Measurements from ENCODE around the gene C1orf56.

Gene C1orf56, protein sequence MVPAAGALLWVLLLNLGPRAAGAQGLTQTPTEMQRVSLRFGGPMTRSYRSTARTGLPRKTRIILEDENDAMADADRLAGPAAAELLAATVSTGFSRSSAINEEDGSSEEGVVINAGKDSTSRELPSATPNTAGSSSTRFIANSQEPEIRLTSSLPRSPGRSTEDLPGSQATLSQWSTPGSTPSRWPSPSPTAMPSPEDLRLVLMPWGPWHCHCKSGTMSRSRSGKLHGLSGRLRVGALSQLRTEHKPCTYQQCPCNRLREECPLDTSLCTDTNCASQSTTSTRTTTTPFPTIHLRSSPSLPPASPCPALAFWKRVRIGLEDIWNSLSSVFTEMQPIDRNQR

DNA sequence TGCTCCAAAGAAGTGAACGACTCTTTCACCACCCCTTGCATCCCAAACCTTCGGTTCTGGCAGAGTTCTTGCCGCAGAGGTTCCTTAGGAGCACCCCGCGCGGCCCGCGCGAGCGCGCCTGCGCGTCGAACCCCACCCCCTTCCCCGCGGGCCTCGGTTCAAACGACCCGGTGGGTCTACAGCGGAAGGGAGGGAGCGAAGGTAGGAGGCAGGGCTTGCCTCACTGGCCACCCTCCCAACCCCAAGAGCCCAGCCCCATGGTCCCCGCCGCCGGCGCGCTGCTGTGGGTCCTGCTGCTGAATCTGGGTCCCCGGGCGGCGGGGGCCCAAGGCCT is at the start of gene C1orf56:
Gene C1orf56, plus strand, starts transcription at position 161 of the 334 bp plus-strand sequence. Its CDS starts 97 bp downstream, at position 258.
- DNase-seq = peak; percentile 70

DNA sequence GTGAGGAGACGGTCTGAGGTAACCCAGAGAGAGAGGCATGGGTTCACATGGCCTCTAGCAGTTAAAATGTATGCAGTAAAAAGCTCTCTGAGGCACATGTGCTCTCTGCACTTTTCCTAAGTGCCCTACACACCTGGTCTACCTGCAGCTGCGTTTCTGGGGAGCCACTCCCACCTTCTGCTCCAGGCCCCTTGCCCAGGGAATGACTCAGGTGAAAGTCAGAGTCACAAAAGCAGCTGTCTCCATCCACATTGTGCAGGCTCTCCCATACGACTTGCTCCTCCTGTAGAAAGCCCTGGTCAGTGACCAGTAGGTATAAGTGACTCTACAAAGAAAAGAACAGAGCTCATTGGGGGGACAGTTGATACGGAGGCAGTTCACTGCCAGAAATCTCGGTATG is 49.6 kb upstream of the C1orf56 start:
- no peak for DNase-seq

- DNase-seq = peak; percentile 76
Measured at GRCh38 chr1:150999051-150999674, 48.4 kb upstream of the C1orf56 start.

DNA sequence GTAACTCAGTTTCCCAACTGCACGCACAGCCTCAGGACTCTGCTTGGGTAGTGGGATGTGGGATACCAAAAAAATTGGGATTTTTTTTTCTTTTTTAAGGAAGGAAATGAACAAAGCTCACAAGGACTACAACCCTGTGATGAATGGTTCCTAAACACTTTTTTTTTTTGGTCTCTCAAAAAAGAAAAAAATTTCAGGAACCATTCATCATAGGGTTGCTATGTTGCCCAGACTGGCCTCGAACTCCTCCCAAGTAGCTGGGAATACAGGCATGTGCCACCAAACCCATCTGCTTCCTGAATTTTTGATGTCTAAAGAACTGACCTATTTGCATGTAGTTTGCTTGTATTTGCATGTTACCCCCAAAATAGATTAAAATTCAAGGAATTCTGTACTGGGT is 47.6 kb upstream of the C1orf56 start:
- DNase-seq = no peak

DNA sequence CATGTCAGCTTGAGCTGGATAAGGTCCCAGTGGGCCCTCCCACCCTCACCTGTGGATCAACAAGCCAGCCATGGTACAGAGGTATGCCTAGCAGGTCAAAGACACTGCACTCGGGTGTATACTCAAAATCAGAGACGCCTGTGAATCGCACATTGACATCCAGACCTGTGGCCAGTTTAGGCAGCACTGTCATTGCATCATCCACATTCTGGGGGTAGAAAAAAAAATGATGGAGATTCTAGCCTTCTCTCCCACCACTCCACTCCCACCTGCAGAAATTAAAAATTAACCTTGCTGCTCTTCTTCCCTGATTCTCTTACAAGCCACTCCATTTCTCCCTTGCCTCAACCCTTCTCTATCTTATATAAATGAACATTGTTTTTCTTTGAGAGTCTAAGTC is 47.1 kb upstream of the C1orf56 start:
- DNase-seq = no peak

GRCh38 chr1:151001602-151002001 is 45.9 kb upstream of the C1orf56 start:
- no peak for DNase-seq

DNA sequence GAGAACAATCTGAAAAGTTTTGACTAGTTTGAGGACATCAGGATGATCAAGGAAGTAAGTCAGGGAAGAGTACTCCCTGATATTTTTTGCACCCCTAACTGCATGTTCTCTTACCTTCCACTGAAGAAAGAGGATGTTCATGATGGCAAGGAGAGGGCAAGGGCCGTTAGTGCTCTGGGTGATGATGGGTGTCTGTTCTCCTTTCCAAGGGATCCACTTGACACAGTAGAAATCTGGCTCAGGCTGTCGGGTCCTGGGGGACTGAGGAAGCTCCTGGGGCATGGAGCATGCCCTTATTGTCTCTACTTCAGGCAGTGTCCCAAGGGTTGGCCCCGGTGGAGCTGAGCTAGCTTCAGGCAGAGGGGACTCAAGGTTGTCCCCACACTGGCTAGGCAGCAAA is 45.5 kb upstream of the C1orf56 start:
- no peak for DNase-seq

DNA sequence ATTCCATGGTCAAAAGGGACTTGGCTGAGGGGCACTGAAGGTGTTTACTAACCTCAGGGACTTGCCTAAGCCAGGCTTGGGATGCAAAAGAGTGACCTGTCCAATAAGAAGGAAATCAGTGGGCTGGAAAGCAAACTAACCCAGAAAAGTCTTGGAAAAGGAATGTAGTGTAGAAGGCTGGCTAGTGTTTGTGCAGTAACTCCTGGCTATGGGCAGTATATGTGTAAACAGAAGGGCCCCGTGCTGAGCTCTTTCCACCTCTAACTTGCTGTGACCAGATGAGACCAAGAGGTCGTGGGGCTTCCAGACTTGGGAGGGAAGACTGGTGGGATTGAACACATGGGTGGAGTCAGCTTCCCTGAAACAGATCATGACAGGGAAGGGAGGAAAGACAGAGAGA is 44.9 kb upstream of the C1orf56 start:
- no peak for DNase-seq

- DNase-seq = peak; percentile 61
Measured at GRCh38 chr1:151003180-151003579, 44.4 kb upstream of the C1orf56 start.

GRCh38 chr1:151005729-151006319 is 41.7 kb upstream of the C1orf56 start:
- DNase-seq = peak; percentile 28

DNA sequence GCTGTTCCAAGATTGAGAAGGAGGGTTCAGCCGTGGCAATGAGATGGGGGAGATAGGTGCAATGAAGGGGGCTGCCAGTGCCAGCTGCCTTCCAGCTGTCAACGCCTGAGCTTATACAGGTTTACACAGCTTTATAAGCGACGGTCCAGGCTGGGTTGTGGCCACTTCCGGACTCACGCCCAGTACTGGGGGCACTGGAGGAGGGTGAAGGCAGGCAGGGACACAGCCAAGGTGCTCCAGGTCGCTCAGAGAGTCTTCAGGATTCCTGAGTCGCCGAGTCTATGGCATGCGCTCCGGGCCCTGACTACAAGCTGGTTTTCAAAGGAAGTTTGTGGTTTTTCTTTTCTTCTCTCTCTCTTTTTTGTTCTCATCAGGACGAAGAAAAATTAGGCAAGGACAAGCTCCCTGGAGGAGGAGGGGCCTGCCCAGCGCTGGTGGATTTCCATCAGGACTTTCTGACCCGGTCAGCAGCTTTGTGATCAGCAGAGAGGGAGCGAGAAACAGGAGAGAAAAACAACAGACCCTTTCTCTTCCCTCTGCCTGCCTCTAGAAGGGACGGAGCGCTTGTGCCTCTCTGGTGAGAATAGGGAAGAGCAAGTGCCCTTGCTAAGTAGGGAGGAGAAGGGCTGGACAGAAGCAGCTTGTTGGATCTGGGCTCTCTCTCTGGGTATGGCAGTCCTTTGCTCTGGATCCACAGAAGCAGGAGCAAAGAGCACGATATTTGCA is 41.1 kb upstream of the C1orf56 start, which contains the start of gene MINDY1:
Gene MINDY1, minus strand, starts transcription at position 576 of the 726 bp plus-strand sequence. CDS start 4,285 bp downstream, outside the sequence.
- DNase-seq = peak; percentile 93

GRCh38 chr1:151007853-151008243 is 39.7 kb upstream of the C1orf56 start:
- no peak for DNase-seq

- peak; percentile 98 for DNase-seq
Measured at GRCh38 chr1:151008244-151009205, 39.0 kb upstream of the C1orf56 start, which contains the start of gene PRUNE1. TSS of gene PRUNE1 (plus strand) at chr1:151008449. CDS start at chr1:151008633, 184 bp downstream.

DNA sequence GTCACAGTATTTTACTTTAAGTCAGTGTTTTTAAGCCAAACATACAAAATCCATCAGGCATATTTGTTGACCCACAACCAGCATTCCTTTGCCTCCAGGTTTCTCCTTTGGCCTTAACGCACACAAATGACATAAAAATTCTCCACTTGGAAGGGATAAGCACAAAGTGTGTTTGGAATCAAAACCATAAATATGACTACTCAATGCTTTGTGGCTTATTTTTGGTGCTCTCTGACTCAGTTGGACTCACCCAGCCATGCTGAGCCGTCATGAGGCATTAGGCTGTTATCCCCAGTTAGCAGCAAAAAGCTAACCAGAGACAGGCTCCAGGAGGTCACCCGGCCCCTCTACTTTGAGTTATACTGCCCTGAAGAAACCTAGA is 38.4 kb upstream of the C1orf56 start:
- no peak for DNase-seq

GRCh38 chr1:151009674-151010345 is 37.7 kb upstream of the C1orf56 start:
- no peak for DNase-seq

- no peak for DNase-seq
Measured at GRCh38 chr1:151010346-151010726, 37.2 kb upstream of the C1orf56 start.

DNA sequence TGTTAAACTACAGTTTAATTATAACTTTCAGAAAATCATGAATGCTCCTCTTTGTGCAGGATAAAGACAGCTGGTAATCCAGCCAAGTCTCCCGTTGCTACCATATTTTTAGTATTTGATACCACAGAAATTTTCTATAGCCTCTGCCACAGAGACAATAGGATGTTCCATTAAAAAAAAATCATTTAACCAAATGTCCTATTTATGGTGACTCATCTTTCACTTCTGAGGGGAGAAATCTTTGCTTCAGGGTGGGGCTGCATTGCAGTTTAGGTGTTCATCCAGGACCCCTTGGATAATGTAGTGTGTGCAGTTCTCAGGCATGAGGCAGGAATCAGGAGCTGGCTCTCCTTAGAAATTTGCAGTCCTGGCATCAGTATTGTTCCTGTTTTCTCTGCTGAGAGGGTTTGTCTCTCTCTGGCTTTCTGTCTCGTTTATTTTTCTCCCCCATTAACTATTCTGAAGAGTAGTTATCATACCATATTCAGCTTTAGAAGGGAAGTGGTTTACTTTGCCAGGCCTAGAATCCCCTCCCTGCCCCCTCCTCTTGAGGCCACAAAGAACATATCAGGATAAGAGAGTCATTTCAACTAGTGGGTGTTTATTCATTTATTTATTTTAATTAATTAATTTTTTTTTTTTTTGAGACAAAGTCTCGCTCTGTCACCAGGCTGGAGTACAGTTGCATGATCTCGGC is 36.2 kb upstream of the C1orf56 start:
- DNase-seq = peak; percentile 62

DNA sequence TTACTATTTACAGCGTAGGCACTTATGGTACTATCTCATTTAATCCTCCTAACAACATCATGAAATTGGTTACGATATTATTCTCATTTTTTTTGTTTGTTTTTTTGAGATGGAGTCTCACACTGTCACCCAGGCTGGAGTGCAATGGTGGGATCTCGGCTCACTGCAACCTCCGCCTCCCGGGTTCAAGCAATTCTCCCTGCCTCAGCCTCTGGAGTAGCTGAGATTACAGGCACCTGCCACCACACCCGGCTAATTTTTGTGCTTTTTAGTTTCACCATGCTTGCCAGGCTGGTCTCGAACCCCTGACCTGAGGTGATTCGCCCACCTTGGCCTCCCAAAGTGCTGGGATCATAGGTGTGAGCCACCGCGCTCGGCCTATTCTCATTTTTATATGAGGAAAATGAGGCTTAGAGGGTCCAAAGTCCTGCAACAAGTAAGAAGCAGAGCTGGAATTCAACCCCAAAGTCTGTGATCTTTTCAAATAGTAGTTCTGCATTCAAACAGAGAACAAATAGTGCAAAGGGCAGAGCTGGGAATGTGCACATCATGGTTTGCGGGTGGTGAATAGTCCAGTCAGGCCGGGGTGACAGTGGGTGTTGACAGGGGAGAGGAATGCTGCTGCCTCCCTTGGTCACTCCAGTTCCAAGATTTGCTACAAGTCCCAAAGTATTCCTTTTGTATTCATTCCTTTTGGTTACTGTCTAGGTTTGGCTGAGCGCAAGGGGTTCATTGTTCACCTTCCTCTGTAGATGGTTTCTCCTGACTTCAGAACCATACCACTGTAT is 34.7 kb upstream of the C1orf56 start:
- no peak for DNase-seq

DNA sequence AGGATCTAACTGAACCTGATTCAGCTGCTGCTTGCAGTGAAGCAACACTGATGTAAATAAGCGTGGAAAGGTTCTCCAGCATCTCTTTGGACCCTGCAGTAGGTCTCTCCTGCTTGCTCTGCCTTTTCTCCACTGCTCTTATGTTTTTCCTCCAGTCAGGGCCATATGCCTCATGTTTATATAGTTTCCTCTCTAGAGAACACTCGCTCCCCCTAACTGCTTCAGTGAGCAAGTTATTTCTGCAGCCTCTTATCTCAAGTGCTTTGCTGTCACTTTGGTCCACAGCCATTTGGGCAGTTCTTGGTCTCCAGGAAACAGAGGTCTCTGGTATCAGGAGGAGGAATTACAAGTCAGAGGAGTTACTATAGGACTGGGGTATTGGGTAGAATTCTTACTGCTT is 34.0 kb upstream of the C1orf56 start:
- peak; percentile 91 for DNase-seq

DNA sequence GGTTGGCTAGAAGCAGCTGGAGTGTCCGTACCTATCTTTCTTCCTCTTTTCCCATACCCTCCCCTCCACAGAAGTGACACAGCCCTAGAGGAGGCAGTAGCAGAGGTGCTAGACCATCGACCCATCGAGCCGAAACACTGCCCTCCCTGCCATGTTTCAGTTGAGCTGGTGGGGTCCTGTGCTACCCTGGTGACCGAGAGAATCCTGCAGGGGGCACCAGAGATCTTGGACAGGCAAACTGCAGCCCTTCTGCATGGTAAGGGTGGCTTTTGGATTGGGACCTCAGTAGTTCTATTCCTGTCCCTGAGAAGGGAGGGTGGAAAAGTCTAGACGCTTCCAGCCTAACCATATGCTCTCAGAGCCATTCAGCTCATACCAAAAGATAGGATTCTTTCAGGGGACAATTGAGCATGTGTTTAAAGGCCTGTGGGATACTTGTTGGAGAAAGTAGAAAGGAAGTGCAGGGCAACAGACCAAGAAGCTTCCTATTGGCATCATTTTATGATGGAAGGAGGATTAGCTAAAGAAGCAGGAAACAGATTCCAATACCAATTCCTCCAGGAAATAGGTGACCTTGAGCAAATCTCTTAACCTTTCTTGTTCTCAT is 22.9 kb upstream of the C1orf56 start:
- DNase-seq = peak; percentile 91
